ENCODE data around the gene UBE2J2. TPM values are rescaled to one million over a fixed set of nuclear protein-coding genes. Genes with fewer than 3 reads are reported as not detected.

UBE2J2 gene
- 35.9 and 53.0 TPM in 2 replicates for total RNA-seq

GRCh38 chr1:1273512-1274298 lies at the start of gene UBE2J2:
UBE2J2 (minus strand) TSS chr1:1273854; CDS start chr1:1267992, 5,862 bp downstream.

GRCh38 chr1:1307923-1308755 lies 34.5 kb upstream of the UBE2J2 start, which contains the start of the genes ACAP3 and PUSL1:
ACAP3 (minus strand) TSS chr1:1307930; CDS start chr1:1307815, 115 bp downstream.
PUSL1 (plus strand) TSS chr1:1308597; CDS start chr1:1308644, 47 bp downstream.

GRCh38 chr1:1246577-1247340 lies 26.9 kb downstream of the UBE2J2 start, which contains the start of gene C1QTNF12:
C1QTNF12 (minus strand) TSS chr1:1246722; CDS start chr1:1246690, 32 bp downstream.

GRCh38 chr1:1232208-1232795 lies 41.4 kb downstream of the UBE2J2 start, which contains the start of gene B3GALT6:
B3GALT6 (plus strand) TSS chr1:1232237; CDS start chr1:1232279, 42 bp downstream.

GRCh38 chr1:1231400-1232207 lies 42.0 kb downstream of the UBE2J2 start, which contains the start of gene SDF4:
SDF4 (minus strand) TSS chr1:1232001; CDS start chr1:1228772, 3,229 bp downstream.

DNA sequence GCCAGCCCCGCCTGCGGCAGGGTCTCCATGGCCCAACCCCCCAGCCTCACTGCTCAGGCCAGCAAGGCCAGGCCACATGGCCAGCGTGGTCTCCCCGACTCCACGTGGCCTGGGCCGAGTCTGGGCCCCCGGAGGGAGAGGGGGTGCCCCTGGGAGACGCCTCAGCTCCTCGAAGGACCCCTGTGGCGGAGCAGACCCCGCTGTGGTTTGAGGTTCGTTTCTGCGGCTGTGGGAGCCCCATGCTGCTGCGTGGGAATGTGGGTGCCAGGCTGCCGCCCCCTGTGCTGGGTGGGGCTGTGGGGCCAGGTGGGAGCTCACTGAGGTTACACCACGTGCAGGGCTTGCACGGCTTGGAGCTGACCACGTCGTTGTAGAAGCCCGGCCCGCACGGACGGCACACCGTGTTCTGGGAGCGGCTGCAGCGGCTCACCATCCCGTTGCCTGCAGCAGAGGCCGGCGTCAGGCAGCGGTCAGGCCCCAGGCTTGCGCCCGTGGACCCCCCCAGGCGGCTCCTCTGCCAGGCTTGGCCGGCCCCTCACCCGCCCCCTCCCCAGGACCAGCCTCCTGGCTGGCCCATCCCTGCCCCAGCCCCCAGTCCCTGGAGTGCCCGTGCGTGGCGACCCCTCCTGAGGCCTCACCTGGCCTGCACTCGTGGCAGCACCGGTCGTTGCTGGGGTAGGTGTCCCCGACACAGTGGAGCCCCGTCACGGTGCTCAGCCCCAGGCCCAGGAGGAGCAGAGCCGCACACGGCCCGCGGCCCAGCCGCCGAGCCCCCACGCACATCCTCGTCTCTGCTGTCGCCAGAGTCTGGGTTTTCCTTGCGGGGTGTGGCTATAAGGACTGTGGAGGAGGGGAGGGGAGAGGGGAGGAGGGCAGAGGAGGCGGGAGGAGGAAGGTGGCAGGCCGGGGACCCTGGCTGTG lies 60.0 kb downstream of the UBE2J2 start, which contains the start of gene TNFRSF4:
Gene TNFRSF4, minus strand, starts transcription at position 809 of the 921 bp plus-strand sequence. Its CDS starts 26 bp downstream, at position 783.

GRCh38 chr1:1206376-1206965 lies 67.2 kb downstream of the UBE2J2 start, which contains the start of gene TNFRSF18:
TNFRSF18 (minus strand) TSS chr1:1206592; CDS start chr1:1206571, 21 bp downstream.

Other genes with a start within 250 kb of the UBE2J2 start
- not detected in 2 replicates for gene RNF223, start 199.5 kb downstream of the UBE2J2 start, total RNA-seq
- gene C1orf159, start 157.8 kb downstream of the UBE2J2 start, total RNA-seq, result 6.2 and 9.3 TPM in 2 replicates
- gene TTLL10, start 100.0 kb downstream of the UBE2J2 start, total RNA-seq, result not detected in 2 replicates
- 1.0 TPM in 1 of 2 replicates, not detected in the other for gene TNFRSF18, start 67.3 kb downstream of the UBE2J2 start, total RNA-seq
- gene TNFRSF4, start 59.7 kb downstream of the UBE2J2 start, total RNA-seq, result 2.1 and 7.7 TPM in 2 replicates
- 89.2 and 155 TPM in 2 replicates for gene SDF4, start 41.9 kb downstream of the UBE2J2 start, total RNA-seq
- 16.5 and 25.5 TPM in 2 replicates for gene B3GALT6, start 41.6 kb downstream of the UBE2J2 start, total RNA-seq
- gene C1QTNF12, start 27.1 kb downstream of the UBE2J2 start, total RNA-seq, result 0.32 and 0.57 TPM in 2 replicates
- under 0.01 and 0.63 TPM in 2 replicates for gene SCNN1D, start 6.6 kb upstream of the UBE2J2 start, total RNA-seq
- gene ACAP3, start 34.1 kb upstream of the UBE2J2 start, total RNA-seq, result 15.5 and 45.4 TPM in 2 replicates
- gene PUSL1, start 34.7 kb upstream of the UBE2J2 start, total RNA-seq, result 9.1 and 10.5 TPM in 2 replicates
- 54.6 and 91.5 TPM in 2 replicates for gene INTS11, start 50.8 kb upstream of the UBE2J2 start, total RNA-seq
- 15.1 and 16.4 TPM in 2 replicates for gene CPTP, start 50.9 kb upstream of the UBE2J2 start, total RNA-seq
- 0.31 and 0.32 TPM in 2 replicates for gene TAS1R3, start 57.4 kb upstream of the UBE2J2 start, total RNA-seq
- 36.1 and 52.0 TPM in 2 replicates for gene DVL1, start 75.6 kb upstream of the UBE2J2 start, total RNA-seq
- 0.38 and 0.97 TPM in 2 replicates for gene MXRA8, start 84.7 kb upstream of the UBE2J2 start, total RNA-seq
- 70.4 and 101 TPM in 2 replicates for gene AURKAIP1, start 101.4 kb upstream of the UBE2J2 start, total RNA-seq
- 54.7 and 196 TPM in 2 replicates for gene CCNL2, start 125.5 kb upstream of the UBE2J2 start, total RNA-seq
- gene MRPL20, start 133.4 kb upstream of the UBE2J2 start, total RNA-seq, result 62.6 and 82.6 TPM in 2 replicates
- gene ANKRD65, start 147.4 kb upstream of the UBE2J2 start, total RNA-seq, result 0.25 and 0.32 TPM in 2 replicates
- 19.4 and 34.7 TPM in 2 replicates for gene VWA1, start 161.8 kb upstream of the UBE2J2 start, total RNA-seq
- 1.4 TPM in 1 of 2 replicates, not detected in the other for gene ATAD3C, start 175.8 kb upstream of the UBE2J2 start, total RNA-seq
- 17.9 and 21.2 TPM in 2 replicates for gene ATAD3B, start 197.9 kb upstream of the UBE2J2 start, total RNA-seq
- 28.0 and 37.1 TPM in 2 replicates for gene ATAD3A, start 238.3 kb upstream of the UBE2J2 start, total RNA-seq